ENCODE results near the gene CCL11. TPM values are rescaled to one million over a fixed set of nuclear protein-coding genes. Genes with fewer than 3 reads are reported as not detected.

The CCL11 gene
- total RNA-seq, 1 donor from 2014 or later = 0.98 TPM

DNA sequence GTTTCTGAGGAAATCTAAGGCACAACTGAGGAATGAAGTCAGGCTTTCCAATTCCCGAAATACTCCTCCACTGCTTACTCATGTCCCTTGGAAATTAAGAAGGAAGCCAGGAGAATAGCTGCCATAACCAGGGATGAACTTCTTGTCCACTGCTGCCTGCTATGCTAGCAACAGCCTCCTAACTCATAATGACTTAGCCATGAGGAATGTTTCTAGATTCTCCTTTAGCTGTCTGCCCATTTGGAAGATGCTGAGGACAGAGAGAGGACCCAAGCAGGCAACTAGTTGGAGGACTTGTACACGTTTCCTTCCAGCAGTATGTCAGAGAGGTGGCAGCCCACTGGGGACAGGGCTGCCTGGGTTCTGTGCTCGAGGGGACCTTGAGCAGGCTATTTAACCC is 31.4 kb upstream of the CCL11 start:
- Histone ChIP-seq H3K36me3 (no peaks in the 10 kb centered on the region), H3K27ac (peak overlapping the region; percentile 71), H3K27me3 (no peaks in the 10 kb centered on the region), H3K9me3 (no peaks in the 10 kb centered on the region), H3K4me3 (no peak overlapping the region), H3K4me1 (peaks cover 65% of the 10 kb centered on the region)
- ATAC-seq (no peak), DNase-seq (no peak)
- intact Hi-C loops (cut with DNase I) = no loop called here
- TF ChIP-seq, protein P1, sequence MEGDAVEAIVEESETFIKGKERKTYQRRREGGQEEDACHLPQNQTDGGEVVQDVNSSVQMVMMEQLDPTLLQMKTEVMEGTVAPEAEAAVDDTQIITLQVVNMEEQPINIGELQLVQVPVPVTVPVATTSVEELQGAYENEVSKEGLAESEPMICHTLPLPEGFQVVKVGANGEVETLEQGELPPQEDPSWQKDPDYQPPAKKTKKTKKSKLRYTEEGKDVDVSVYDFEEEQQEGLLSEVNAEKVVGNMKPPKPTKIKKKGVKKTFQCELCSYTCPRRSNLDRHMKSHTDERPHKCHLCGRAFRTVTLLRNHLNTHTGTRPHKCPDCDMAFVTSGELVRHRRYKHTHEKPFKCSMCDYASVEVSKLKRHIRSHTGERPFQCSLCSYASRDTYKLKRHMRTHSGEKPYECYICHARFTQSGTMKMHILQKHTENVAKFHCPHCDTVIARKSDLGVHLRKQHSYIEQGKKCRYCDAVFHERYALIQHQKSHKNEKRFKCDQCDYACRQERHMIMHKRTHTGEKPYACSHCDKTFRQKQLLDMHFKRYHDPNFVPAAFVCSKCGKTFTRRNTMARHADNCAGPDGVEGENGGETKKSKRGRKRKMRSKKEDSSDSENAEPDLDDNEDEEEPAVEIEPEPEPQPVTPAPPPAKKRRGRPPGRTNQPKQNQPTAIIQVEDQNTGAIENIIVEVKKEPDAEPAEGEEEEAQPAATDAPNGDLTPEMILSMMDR (IDR thresholded peaks at IDR 0.05) = no peak

GRCh38 chr17:34254651-34255380 is 30.7 kb upstream of the CCL11 start, which contains the start of gene CCL2:
Gene CCL2 (plus strand): TSS chr17:34255285. CDS start chr17:34255350, 65 bp downstream.
- intact Hi-C loops (cut with DNase I) = no loop called here
- H3K4me3 ChIP-seq = peak within 1 kb of the TSS; percentile 47
- no peak for DNase-seq
- peak; percentile 61 for ATAC-seq
- no peaks in the 10 kb centered on the region for H3K36me3 ChIP-seq
- no peaks in the 10 kb centered on the region for H3K9me3 ChIP-seq
- H3K27me3 ChIP-seq = no peaks in the 10 kb centered on the region
- TF ChIP-seq, protein P1 (IDR thresholded peaks at IDR 0.05) = no peak
- H3K27ac ChIP-seq = peak within 1 kb of the TSS; percentile 71
- H3K4me1 ChIP-seq = peaks cover 59% of the 10 kb centered on the region

GRCh38 chr17:34255381-34255732 is 30.2 kb upstream of the CCL11 start:
- intact Hi-C loops (cut with DNase I) = no loop called here
- H3K36me3 ChIP-seq = no peaks in the 10 kb centered on the region
- H3K4me1 ChIP-seq = peaks cover 53% of the 10 kb centered on the region
- TF ChIP-seq, protein P1 (IDR thresholded peaks at IDR 0.05) = no peak
- H3K4me3 ChIP-seq = peak overlapping the region; percentile 47
- DNase-seq = no peak
- peak overlapping the region; percentile 71 for H3K27ac ChIP-seq
- no peak for ATAC-seq
- no peaks in the 10 kb centered on the region for H3K9me3 ChIP-seq
- no peaks in the 10 kb centered on the region for H3K27me3 ChIP-seq

- H3K9me3 ChIP-seq = no peaks in the 10 kb centered on the region
- intact Hi-C loops (cut with DNase I) = no loop called here
- H3K27ac ChIP-seq = peak overlapping the region; percentile 71
- no peak for DNase-seq
- TF ChIP-seq, protein P1 (IDR thresholded peaks at IDR 0.05) = no peak
- H3K27me3 ChIP-seq = no peaks in the 10 kb centered on the region
- peak overlapping the region; percentile 47 for H3K4me3 ChIP-seq
- ATAC-seq = no peak
- peaks cover 48% of the 10 kb centered on the region for H3K4me1 ChIP-seq
- H3K36me3 ChIP-seq = no peaks in the 10 kb centered on the region
Measured at GRCh38 chr17:34255841-34256240, 29.7 kb upstream of the CCL11 start.

DNA sequence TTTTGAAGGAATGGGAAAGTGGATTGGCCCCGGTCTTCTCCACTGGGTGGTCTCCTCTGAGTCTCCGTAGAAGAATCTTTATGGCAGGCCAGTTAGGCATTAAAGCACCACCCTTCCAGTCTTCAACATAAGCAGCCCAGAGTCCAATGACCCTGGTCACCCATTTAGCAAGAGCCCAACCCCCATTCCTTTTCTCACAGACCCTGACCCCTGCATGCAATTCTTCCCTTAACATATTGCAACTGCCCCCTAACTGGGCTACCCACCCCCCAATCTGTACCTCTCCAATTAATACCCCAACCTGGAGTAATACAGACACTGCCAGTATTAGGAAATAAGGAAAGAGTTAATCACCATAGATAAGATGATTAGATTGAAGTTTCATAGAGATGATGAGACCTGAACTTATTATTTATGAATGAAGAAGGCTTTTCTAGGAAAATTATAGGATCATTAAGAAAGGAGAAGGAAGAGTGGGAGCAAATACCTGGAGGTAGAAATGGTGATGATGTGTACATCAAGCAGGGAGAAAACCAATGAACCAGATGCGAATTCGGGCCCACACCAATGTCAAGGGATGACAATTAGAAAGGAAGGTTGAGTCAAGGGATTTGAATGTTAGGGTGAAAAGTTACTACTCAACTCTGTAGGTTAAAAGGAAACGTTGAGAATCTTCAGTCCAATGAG is 28.1 kb upstream of the CCL11 start:
- DNase-seq (no peak), ATAC-seq (no peak)
- TF ChIP-seq, protein P1 (IDR thresholded peaks at IDR 0.05) = no peak
- Histone ChIP-seq H3K36me3 (no peaks in the 10 kb centered on the region), H3K4me1 (peaks cover 35% of the 10 kb centered on the region), H3K9me3 (no peaks in the 10 kb centered on the region), H3K4me3 (no peak overlapping the region), H3K27me3 (no peaks in the 10 kb centered on the region), H3K27ac (no peak overlapping the region)
- intact Hi-C loops (cut with DNase I) = no loop called here
